ENCODE results near the gene ST8SIA5. TPM values are rescaled to one million over a fixed set of nuclear protein-coding genes. Genes with fewer than 3 reads are reported as not detected.

Gene ST8SIA5
- total and polyA plus RNA-seq, 9 donors = 0.35 to 1.3 (median 0.52) TPM; not detected in 1

GRCh38 chr18:46680784-46681695 lies 75.8 kb downstream of the ST8SIA5 start:
- no peak overlapping the region for H3K4me3 ChIP-seq
- H3K36me3 ChIP-seq = no peaks in the 10 kb centered on the region
- H3K9me3 ChIP-seq = no peaks in the 10 kb centered on the region
- H3K4me1 ChIP-seq (ENCODE audit: insufficient read depth) = no peaks in the 10 kb centered on the region
- TF ChIP-seq EP300 (IDR thresholded peaks at IDR 0.05) (no peak), POLR2A (IDR thresholded peaks at IDR 0.05) (no peak), CTCF (IDR thresholded peaks at IDR 0.05) (no peak)
- DNase-seq = no peak
- 76 to 81% (median 80%) methylated on average over 12 of the region's 12 CpGs for WGBS, 3 donors
- no peaks in the 10 kb centered on the region for H3K27me3 ChIP-seq
- no peak overlapping the region for H3K27ac ChIP-seq
- intact Hi-C loops (cut with DNase I) = no loop called here

- H3K36me3 ChIP-seq = no peaks in the 10 kb centered on the region
- no peak overlapping the region for H3K4me3 ChIP-seq
- intact Hi-C loops (cut with DNase I) = no loop called here
- no peaks in the 10 kb centered on the region for H3K4me1 ChIP-seq (ENCODE audit: insufficient read depth)
- H3K27ac ChIP-seq = no peak overlapping the region
- DNase-seq = no peak
- H3K27me3 ChIP-seq = no peaks in the 10 kb centered on the region
- no peaks in the 10 kb centered on the region for H3K9me3 ChIP-seq
- no peak for TF ChIP-seq POLR2A (IDR thresholded peaks at IDR 0.05)
- no peak for TF ChIP-seq CTCF (IDR thresholded peaks at IDR 0.05)
- TF ChIP-seq EP300 (IDR thresholded peaks at IDR 0.05) = no peak
- WGBS, 3 donors = 93 to 95% (median 94%) methylated on average over 52 of the region's 52 CpGs
These were observed 76.8 kb downstream of the ST8SIA5 start for GRCh38 chr18:46679846-46680598.

GRCh38 chr18:46678785-46679399 lies 78.0 kb downstream of the ST8SIA5 start:
- no peaks in the 10 kb centered on the region for H3K4me1 ChIP-seq (ENCODE audit: insufficient read depth)
- DNase-seq = no peak
- H3K27me3 ChIP-seq = no peaks in the 10 kb centered on the region
- no peaks in the 10 kb centered on the region for H3K36me3 ChIP-seq
- intact Hi-C loops (cut with DNase I) = no loop called here
- no peak overlapping the region for H3K27ac ChIP-seq
- no peak overlapping the region for H3K4me3 ChIP-seq
- no peaks in the 10 kb centered on the region for H3K9me3 ChIP-seq
- WGBS, 3 donors = 87 to 89% (median 88%) methylated on average over 10 of the region's 10 CpGs
- TF ChIP-seq CTCF (IDR thresholded peaks at IDR 0.05) (no peak), POLR2A (IDR thresholded peaks at IDR 0.05) (no peak), EP300 (IDR thresholded peaks at IDR 0.05) (no peak)

GRCh38 chr18:46678041-46678440 lies 78.8 kb downstream of the ST8SIA5 start:
- DNase-seq = no peak
- no peaks in the 10 kb centered on the region for H3K9me3 ChIP-seq
- intact Hi-C loops (cut with DNase I) = no loop called here
- H3K4me1 ChIP-seq (ENCODE audit: insufficient read depth) = no peaks in the 10 kb centered on the region
- WGBS, 3 donors = 38 to 51% (median 51%) methylated on average over 3 of the region's 3 CpGs
- TF ChIP-seq POLR2A (IDR thresholded peaks at IDR 0.05) = no peak
- TF ChIP-seq EP300 (IDR thresholded peaks at IDR 0.05) = no peak
- TF ChIP-seq CTCF (IDR thresholded peaks at IDR 0.05) = no peak
- no peak overlapping the region for H3K4me3 ChIP-seq
- no peaks in the 10 kb centered on the region for H3K27me3 ChIP-seq
- no peak overlapping the region for H3K27ac ChIP-seq
- H3K36me3 ChIP-seq = no peaks in the 10 kb centered on the region
